Memory B cell (primary cell): ENCODE measurements around the gene KPNA2.

Experiments
- ATAC-seq: fragments of 150-1000 bp; cut with Tn5 transposase; 2 replicates; pipeline ENCODE4 v1.10.0; 2021; ENCODE audit warnings: low read depth, mild to moderate bottlenecking, moderate library complexity
- DNase-seq, 2 donors: peaks; one replicate each; pipeline ENCODE4 v3.0.0; 2022; ENCODE audit warnings: low spot score in 2 of 2
- H3K27ac Mint-ChIP-seq: one replicate; pipeline ENCODE4 v1.8.0; 2022; ENCODE audit warnings: mild to moderate bottlenecking, moderate library complexity, mixed read lengths
- H3K27me3 Mint-ChIP-seq: one replicate; pipeline ENCODE4 v1.8.0; 2022; ENCODE audit warnings: mixed read lengths
- H3K36me3 Mint-ChIP-seq: one replicate; pipeline ENCODE4 v1.8.0; 2022; ENCODE audit warnings: mild to moderate bottlenecking, mixed read lengths
- H3K4me1 Mint-ChIP-seq: one replicate; pipeline ENCODE4 v1.8.0; 2022; ENCODE audit warnings: mixed read lengths
- H3K4me3 Mint-ChIP-seq: one replicate; pipeline ENCODE4 v1.8.0; 2022; ENCODE audit warnings: mild to moderate bottlenecking, moderate library complexity, mixed read lengths
- H3K9me3 Mint-ChIP-seq: one replicate; pipeline ENCODE4 v1.8.0; 2022; ENCODE audit warnings: mixed read lengths

Gene KPNA2

DNA sequence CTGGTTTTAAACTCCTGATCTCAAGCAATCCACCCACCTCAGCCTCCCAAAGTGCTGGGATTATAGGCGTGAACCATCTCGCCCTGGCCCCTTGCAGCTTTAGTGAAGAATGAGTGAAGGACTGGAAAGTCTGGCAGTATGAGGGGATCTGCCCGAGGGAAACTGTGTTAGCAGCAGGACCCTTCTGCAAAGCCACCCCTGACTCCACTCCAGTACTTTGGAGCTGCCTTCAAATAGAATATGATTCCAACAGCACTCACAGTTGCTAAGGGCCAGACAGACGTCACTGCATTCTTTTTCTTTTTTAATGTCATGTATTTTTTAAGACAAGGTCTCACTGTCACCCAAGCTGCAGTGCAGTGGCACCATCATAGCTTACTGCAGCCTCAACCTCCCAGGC, 52.3 kb downstream of the KPNA2 start:
- ATAC-seq (no peak), DNase-seq (no peak)
- Mint-ChIP-seq H3K4me3 (no peak overlapping the region), H3K9me3 (no peaks in the 10 kb centered on the region), H3K27ac (no peak overlapping the region), H3K4me1 (peaks cover 26% of the 10 kb centered on the region), H3K36me3 (no peaks in the 10 kb centered on the region), H3K27me3 (no peaks in the 10 kb centered on the region)

DNA sequence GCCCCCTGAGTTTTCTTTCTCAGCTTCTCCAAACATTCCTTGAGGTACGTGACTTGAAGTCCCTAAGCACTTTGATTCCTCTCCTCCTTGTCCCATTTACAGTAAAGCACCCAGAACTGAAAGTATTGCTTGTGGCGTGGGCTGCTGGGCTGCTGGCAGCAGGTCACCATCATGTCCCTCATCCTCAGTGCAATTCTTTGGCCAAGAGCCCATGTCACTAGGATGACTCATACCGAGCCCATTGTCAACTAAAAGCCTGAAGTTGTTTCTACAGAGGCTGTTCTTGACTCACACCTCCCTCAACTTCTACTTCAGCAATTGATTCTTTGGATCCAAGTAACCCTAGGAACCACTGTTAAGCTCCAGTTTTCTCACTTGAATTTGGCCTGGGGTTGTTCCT, 54.3 kb downstream of the KPNA2 start:
- DNase-seq (no peak), ATAC-seq (no peak)
- H3K4me3 Mint-ChIP-seq: no peak overlapping the region
- H3K27ac Mint-ChIP-seq: no peak overlapping the region
- H3K36me3 Mint-ChIP-seq: no peaks in the 10 kb centered on the region
- no peaks in the 10 kb centered on the region for H3K9me3 Mint-ChIP-seq
- H3K27me3 Mint-ChIP-seq: no peaks in the 10 kb centered on the region
- peaks cover 23% of the 10 kb centered on the region for H3K4me1 Mint-ChIP-seq

DNA sequence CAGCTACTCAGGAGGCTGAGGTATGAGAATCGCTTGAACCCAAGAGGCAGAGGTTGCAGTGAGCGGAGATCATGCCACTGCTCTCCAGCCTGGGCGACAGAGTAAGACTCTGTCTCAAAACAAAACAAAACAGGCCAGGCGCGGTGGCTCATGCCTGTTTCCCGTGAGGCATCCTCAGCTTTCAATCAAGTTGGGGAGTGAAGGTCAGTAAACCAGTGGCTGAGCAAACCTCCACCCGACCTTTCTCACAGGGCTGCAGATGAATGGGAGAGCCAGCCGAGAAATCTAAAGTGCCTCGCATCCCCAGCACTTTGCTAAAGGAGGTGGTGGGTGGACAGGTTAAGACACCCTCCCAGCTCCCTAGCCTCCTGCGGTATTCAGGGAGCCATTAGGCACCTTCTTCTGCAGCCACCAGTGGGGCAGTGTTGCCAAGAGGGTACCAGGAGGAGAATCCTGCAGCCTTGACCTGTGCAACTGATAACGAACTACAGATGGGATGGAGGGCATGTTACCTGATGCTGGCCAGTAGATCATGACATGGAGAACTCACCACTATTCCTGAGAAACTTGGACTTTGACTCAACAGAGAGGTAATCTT, 59.0 kb downstream of the KPNA2 start:
- ATAC-seq (no peak), DNase-seq (no peak)
- no peak overlapping the region for H3K4me3 Mint-ChIP-seq
- no peaks in the 10 kb centered on the region for H3K4me1 Mint-ChIP-seq
- H3K27ac Mint-ChIP-seq: no peak overlapping the region
- no peaks in the 10 kb centered on the region for H3K27me3 Mint-ChIP-seq
- H3K36me3 Mint-ChIP-seq: no peaks in the 10 kb centered on the region
- H3K9me3 Mint-ChIP-seq: no peaks in the 10 kb centered on the region

DNA sequence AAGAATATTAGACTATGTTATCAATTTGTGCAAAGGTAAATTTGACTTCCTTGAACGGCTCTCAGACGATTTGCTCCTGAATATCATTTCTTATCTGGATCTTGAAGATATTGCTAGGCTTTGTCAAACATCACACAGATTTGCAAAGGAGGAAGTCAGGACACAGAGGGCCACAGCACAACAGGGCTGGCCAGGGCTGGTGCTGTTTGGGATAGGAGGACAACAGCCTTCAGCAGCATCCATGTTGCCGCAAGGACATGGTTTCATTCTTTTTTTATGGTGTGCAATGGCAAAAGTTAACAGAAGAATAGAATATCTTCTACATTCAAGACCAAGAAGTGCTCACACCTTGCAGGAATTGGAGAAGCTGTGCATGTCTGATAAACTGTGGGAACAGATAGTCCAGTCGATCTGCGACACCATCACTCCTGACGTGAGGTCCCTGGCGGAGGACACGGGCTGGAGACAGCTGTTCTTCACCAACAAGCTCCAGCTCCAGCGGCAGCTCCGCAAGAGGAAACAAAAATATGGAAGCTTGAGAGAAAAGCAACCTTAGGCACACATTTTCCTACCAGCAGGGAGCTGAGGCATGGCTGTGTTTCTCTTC, 59.8 kb downstream of the KPNA2 start:
- DNase-seq (no peak), ATAC-seq (no peak)
- no peak overlapping the region for H3K4me3 Mint-ChIP-seq
- H3K27me3 Mint-ChIP-seq: no peaks in the 10 kb centered on the region
- H3K36me3 Mint-ChIP-seq: no peaks in the 10 kb centered on the region
- H3K9me3 Mint-ChIP-seq: no peaks in the 10 kb centered on the region
- H3K27ac Mint-ChIP-seq: no peak overlapping the region
- no peaks in the 10 kb centered on the region for H3K4me1 Mint-ChIP-seq

DNA sequence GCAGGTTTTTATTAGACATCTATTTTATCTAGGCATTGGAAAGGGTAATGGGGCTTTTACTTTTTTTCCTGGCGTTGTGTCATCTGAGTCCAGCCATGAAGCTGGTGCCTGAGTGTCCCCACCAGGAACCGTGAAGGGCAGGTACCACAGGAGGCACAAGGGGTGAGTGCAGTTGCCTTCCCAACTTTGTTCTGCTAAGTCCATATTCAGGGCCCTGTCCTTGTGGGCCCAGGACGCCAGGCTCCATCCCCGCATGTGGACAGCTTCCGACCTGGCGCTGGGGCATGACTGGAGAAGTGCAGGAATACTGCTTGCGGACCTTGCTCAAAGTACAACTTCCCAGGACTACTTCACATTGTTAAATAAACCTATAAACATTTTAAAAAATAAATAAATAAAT, 60.6 kb downstream of the KPNA2 start:
- Mint-ChIP-seq H3K27me3 (no peaks in the 10 kb centered on the region), H3K27ac (no peak overlapping the region)
- no peak for ATAC-seq

More for the DNA sequence above, 60.6 kb downstream of the KPNA2 start:
- no peak for DNase-seq
- Mint-ChIP-seq H3K36me3 (no peaks in the 10 kb centered on the region), H3K4me1 (no peaks in the 10 kb centered on the region), H3K4me3 (no peak overlapping the region), H3K9me3 (no peaks in the 10 kb centered on the region)
